ENCODE results near the gene TNFRSF1A. TPM values are rescaled to one million over a fixed set of nuclear protein-coding genes. Genes with fewer than 3 reads are reported as not detected.

Gene TNFRSF1A
- total and polyA plus RNA-seq, 2 of the 13 experiments (the other 11 are each of a cell fraction or from before 2014, with no cell fraction given), result 41.5 to 61.2 TPM

- no peak for TF ChIP-seq ZNF879 (CRISPR knock-in tag; IDR thresholded peaks at IDR 0.05)
- no peak for TF ChIP-seq MEIS2 (CRISPR knock-in tag; IDR thresholded peaks at IDR 0.05)
- no peak for TF ChIP-seq EED (CRISPR knock-in tag; IDR thresholded peaks at IDR 0.05)
- TF ChIP-seq HIVEP1 (CRISPR knock-in tag; IDR thresholded peaks at IDR 0.05), result no peak
- no peak for TF ChIP-seq ZNF337 (CRISPR knock-in tag; IDR thresholded peaks at IDR 0.05; ENCODE audit: borderline replicate concordance, low read depth)
- TF ChIP-seq ZNF446 (CRISPR knock-in tag; IDR thresholded peaks at IDR 0.05), result no peak
- TF ChIP-seq, protein P1, sequence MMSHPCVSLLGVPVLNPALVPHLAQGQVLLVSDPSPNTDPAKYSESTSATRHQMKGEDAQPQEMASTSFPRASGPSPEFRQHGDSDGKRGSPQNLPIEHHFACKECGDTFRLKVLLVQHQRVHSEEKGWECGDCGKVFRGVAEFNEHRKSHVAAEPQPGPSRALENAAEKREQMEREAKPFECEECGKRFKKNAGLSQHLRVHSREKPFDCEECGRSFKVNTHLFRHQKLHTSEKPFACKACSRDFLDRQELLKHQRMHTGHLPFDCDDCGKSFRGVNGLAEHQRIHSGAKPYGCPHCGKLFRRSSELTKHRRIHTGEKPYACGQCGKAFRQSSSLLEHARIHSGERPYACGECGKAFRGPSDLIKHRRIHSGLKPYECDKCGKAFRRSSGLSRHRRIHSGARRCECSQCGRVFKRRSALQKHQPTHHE (CRISPR knock-in tag; IDR thresholded peaks at IDR 0.05; ENCODE audit: borderline replicate concordance), result no peak
- no peak for TF ChIP-seq BORCS8-MEF2B (CRISPR knock-in tag; IDR thresholded peaks at IDR 0.05)
- TF ChIP-seq, protein P2, sequence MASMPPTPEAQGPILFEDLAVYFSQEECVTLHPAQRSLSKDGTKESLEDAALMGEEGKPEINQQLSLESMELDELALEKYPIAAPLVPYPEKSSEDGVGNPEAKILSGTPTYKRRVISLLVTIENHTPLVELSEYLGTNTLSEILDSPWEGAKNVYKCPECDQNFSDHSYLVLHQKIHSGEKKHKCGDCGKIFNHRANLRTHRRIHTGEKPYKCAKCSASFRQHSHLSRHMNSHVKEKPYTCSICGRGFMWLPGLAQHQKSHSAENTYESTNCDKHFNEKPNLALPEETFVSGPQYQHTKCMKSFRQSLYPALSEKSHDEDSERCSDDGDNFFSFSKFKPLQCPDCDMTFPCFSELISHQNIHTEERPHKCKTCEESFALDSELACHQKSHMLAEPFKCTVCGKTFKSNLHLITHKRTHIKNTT (CRISPR knock-in tag; IDR thresholded peaks at IDR 0.05), result no peak
- 0 out of 2 replicates have a peak, but pooled peaks have one; percentile 39 for TF ChIP-seq IKZF5 (CRISPR knock-in tag; IDR thresholded peaks at IDR 0.05)
- TF ChIP-seq TGIF2 (CRISPR knock-in tag; IDR thresholded peaks at IDR 0.05), result no peak
- no peak for TF ChIP-seq PAXIP1 (CRISPR knock-in tag; conservative IDR thresholded peaks at IDR 0.05)
- TF ChIP-seq KAT2B (IDR thresholded peaks at IDR 0.05; ENCODE audit: borderline replicate concordance, low read depth, low read length), result no peak
- TF ChIP-seq ZNF7 (CRISPR knock-in tag; IDR thresholded peaks at IDR 0.05), result no peak
- TF ChIP-seq BCL6 (CRISPR knock-in tag; IDR thresholded peaks at IDR 0.05), result 0 out of 2 replicates have a peak, but pooled peaks have one; percentile 12
- no peak for TF ChIP-seq GPN1 (CRISPR knock-in tag; IDR thresholded peaks at IDR 0.05; ENCODE audit: borderline replicate concordance)
- peak; percentile 44; the same call in 1 of the 2 replicates for TF ChIP-seq ARID5B (CRISPR knock-in tag; IDR thresholded peaks at IDR 0.05)
- TF ChIP-seq FOXP1 (IDR thresholded peaks at IDR 0.05), result no peak
- no peak for TF ChIP-seq FOXP1 (CRISPR knock-in tag; IDR thresholded peaks at IDR 0.05)
- no peak for TF ChIP-seq SALL2 (CRISPR knock-in tag; IDR thresholded peaks at IDR 0.05)
These were observed 56.8 kb downstream of the TNFRSF1A start (continued) for GRCh38 chr12:6285063-6285477.
